ENCODE results near the gene DGCR8. TPM values are rescaled to one million over a fixed set of nuclear protein-coding genes. Genes with fewer than 3 reads are reported as not detected.

DGCR8 gene
- total RNA-seq, 1 donor from 2014 or later = 18.0 TPM

DNA sequence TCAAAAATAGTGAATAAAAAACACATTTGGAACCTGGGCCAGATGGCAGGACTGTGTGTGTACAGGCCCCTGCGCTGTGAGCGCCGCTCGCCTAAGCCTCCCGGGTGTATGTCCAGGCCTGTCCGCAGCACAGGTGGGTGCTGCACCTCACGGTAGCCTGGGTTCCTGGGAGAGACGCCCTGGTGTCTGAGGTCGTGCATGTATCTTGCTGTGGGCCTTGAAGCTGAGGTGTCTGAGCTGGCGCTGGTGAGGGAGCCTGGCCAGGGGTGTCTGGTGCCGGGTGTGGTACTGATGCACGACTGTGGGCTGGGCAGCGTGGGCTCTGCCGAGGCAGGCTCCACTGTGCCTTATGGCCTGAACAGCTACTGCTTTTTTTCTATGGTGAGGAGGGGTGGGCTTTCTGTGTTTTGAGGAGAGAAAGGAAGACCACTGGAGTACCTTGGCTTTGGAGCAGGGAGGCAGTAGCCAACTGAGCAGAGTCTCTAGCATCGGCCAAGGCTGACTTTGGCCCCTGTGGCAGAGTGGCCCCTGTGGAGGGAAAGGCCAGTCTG, 47.4 kb downstream of the DGCR8 start:
- TF ChIP-seq, protein P1, sequence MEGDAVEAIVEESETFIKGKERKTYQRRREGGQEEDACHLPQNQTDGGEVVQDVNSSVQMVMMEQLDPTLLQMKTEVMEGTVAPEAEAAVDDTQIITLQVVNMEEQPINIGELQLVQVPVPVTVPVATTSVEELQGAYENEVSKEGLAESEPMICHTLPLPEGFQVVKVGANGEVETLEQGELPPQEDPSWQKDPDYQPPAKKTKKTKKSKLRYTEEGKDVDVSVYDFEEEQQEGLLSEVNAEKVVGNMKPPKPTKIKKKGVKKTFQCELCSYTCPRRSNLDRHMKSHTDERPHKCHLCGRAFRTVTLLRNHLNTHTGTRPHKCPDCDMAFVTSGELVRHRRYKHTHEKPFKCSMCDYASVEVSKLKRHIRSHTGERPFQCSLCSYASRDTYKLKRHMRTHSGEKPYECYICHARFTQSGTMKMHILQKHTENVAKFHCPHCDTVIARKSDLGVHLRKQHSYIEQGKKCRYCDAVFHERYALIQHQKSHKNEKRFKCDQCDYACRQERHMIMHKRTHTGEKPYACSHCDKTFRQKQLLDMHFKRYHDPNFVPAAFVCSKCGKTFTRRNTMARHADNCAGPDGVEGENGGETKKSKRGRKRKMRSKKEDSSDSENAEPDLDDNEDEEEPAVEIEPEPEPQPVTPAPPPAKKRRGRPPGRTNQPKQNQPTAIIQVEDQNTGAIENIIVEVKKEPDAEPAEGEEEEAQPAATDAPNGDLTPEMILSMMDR (IDR thresholded peaks at IDR 0.05) = no peak

DNA sequence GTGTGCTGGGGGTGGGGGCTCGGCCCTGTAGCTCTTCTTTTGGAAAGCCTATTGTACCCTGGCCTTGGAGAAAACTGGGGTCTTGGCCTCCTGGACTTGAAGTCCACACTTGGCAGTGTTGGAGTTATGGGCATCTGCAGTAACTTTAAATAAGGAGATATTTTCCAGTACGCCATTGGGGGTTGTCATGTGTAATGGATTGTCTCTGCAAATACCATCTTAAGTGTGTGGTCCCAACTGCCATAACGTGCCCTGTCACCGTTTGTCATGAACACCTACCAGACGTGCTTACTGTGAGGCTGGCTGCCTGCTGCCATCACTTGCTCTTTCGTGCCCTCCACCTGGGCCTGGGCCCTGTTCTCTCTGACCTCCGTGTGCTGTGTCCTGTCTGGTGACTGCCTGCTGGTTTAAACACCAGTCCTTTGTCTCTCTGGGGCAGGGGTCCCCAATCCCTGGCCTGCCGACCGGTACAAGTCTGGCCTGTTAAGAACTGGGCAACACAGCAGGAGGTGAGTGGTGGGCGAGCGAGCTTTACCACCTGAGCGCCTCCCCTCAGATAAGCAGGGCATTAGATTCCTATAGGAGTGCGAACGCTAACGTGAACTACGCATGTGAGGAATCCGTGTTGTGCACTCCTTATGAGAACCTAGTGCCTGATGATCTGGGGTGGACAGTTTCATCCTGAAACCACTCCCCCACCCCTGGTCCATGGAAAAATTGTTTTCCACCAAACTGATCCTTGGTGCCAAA, 48.0 kb downstream of the DGCR8 start:
- intact Hi-C loops (cut with DNase I) = no loop called here
- TF ChIP-seq, protein P1 (IDR thresholded peaks at IDR 0.05) = no peak
- DNase-seq (ENCODE audit: low spot score in 2 of 2) = no peak
- peaks cover 32 to 37% of the 10 kb centered on the region in 2 donors for H3K36me3 ChIP-seq
- no peak overlapping the region for H3K4me3 ChIP-seq
- no peaks in the 10 kb centered on the region for H3K9me3 ChIP-seq
- H3K27ac ChIP-seq = no peak overlapping the region
- peaks cover 8 to 9% of the 10 kb centered on the region in 2 donors for H3K4me1 ChIP-seq
- no peaks in the 10 kb centered on the region for H3K27me3 ChIP-seq

More for the DNA sequence above, 47.4 kb downstream of the DGCR8 start:
- H3K36me3 ChIP-seq = peaks cover 32 to 37% of the 10 kb centered on the region in 2 donors
- DNase-seq (ENCODE audit: low spot score in 2 of 2) = no peak
- H3K27ac ChIP-seq = no peak overlapping the region
- intact Hi-C loops (cut with DNase I) = no loop called here
- H3K9me3 ChIP-seq = no peaks in the 10 kb centered on the region
- peaks cover 1 to 4% of the 10 kb centered on the region in 2 donors for H3K4me1 ChIP-seq
- no peaks in the 10 kb centered on the region for H3K27me3 ChIP-seq
- H3K4me3 ChIP-seq = no peak overlapping the region

DNA sequence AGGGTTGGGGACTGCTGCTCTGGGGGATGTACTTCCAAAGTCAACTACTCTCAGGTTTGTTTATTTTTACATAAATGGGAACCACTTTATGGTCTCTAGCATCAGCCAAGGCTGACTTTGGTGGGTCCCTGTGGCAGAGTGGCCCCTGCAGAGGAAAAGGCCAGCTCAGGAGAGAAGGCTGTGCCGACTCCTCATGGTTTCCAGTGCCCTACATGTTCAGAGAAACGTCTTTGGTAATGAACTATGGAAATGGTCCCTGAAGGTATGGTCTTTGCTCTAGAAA, 48.5 kb downstream of the DGCR8 start:
- no peaks in the 10 kb centered on the region for H3K9me3 ChIP-seq
- TF ChIP-seq, protein P1 (IDR thresholded peaks at IDR 0.05) = no peak
- peaks cover 9 to 13% of the 10 kb centered on the region in 2 donors for H3K4me1 ChIP-seq
- no peak overlapping the region for H3K27ac ChIP-seq
- H3K27me3 ChIP-seq = no peaks in the 10 kb centered on the region
- peaks cover 29 to 36% of the 10 kb centered on the region in 2 donors for H3K36me3 ChIP-seq
- no peak overlapping the region for H3K4me3 ChIP-seq
- DNase-seq (ENCODE audit: low spot score in 2 of 2) = no peak
- intact Hi-C loops (cut with DNase I) = no loop called here

DNA sequence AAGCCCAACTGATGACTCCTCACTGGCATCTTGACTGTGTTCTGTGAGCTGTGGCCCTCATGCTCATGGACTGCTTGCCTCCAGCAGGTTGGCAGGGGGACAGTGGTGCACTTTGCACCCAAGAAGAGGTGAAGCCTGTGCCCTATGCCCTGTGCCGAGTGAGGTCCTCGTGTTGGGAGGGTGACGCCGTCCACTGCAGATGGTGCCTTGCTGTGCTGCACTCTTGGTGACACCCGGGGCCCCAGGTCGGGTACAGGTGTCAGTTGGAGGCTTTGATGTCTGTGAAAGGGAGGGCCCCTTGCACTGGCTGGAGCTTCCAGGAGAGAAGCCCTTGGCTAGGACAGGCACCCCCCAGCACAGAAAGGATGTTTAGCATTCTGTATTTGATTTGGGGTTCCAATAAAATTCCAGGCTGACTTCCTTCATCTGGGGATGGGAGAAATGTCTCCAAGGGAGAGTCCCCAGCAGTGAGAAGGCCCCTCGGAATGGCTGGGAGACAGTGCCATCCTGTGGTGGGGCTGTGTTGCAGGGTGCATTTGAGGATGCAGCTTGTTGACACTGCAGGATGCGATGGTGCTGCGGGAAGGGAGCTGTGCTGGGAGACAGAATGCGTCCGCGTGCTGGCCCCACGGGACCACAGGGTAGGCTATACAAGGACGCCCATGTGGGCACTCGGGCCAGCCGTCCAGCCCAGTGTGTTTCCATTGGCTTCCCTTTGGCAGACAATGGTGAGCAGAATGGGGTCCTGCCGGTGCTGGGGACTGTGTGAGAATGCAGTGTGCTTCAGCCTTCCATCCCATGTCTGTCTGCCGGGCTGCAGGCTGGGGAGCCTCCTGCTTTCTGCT, 49.1 kb downstream of the DGCR8 start:
- intact Hi-C loops (cut with DNase I) = no loop called here
- H3K4me3 ChIP-seq = no peak overlapping the region
- TF ChIP-seq, protein P1 (IDR thresholded peaks at IDR 0.05) = peak in 1 of 3 experiments; percentile 18
- peaks cover 14 to 18% of the 10 kb centered on the region in 2 donors for H3K4me1 ChIP-seq
- DNase-seq (ENCODE audit: low spot score in 2 of 2) = no peak
- H3K27ac ChIP-seq = no peak overlapping the region
- H3K27me3 ChIP-seq = no peaks in the 10 kb centered on the region
- peaks cover 24 to 30% of the 10 kb centered on the region in 2 donors for H3K36me3 ChIP-seq
- H3K9me3 ChIP-seq = no peaks in the 10 kb centered on the region

DNA sequence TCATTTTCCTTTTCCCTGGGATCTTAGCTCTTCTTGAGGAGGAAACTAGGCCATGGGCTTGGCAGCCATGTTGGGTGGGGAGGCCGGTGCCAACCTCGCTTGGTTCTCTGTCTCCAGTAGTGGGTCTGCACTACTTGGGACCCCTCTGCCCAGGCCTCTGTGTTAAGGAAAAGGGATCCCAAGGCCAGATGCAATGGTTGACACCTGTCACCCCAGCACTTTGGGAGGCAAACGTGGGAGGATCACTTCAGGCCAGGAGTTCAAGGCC, 49.6 kb downstream of the DGCR8 start:
- Histone ChIP-seq H3K27me3 (no peaks in the 10 kb centered on the region), H3K4me3 (no peak overlapping the region), H3K27ac (no peak overlapping the region), H3K36me3 (peaks cover 24 to 28% of the 10 kb centered on the region in 2 donors), H3K9me3 (no peaks in the 10 kb centered on the region), H3K4me1 (peaks cover 18 to 24% of the 10 kb centered on the region in 2 donors)
- TF ChIP-seq, protein P1 (IDR thresholded peaks at IDR 0.05) = no peak
- intact Hi-C loops (cut with DNase I) = loop anchor here (5.0 to 10.0 kb wide), 3 partner anchors 107 to 725 kb away; partner anchors contain the start of genes MED15, PI4KA, SNAP29 and TANGO2
- no peak for DNase-seq (ENCODE audit: low spot score in 2 of 2)
